GM21447 (cell line): ENCODE data around the gene EPN3.

Source experiments
- ATAC-seq: cut with Tn5 transposase; IDR thresholded peaks from one replicate; pipeline ENCODE4 v1.9.1; 2021; ENCODE audit not compliant: unreplicated experiment

EPN3 gene

GRCh38 chr17:50586421-50587247, 54.1 kb downstream of the EPN3 start:
- ATAC-seq: no peak

DNA sequence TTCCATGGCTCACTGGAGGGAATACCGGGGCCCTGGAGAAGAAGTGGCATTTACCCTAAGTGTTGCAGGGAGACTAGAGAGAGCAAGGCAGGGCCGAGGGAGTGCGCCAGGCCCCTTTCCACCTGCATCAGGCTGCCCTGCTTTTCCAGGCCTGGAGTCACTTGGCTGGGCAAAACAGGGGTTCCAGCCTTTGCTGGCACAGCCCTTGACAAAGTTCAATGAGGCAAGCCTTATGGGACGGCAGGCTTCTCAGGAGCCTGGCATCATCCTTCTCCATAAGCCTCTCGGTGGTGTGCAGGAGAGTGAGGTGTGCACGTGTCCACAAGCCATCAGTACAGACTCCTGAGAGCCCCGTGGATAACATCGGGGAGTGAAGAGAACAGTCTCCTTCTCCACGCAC, 55.0 kb downstream of the EPN3 start:
- no peak for ATAC-seq

- no peak for ATAC-seq
Measured at GRCh38 chr17:50588391-50589049, 56.0 kb downstream of the EPN3 start.

DNA sequence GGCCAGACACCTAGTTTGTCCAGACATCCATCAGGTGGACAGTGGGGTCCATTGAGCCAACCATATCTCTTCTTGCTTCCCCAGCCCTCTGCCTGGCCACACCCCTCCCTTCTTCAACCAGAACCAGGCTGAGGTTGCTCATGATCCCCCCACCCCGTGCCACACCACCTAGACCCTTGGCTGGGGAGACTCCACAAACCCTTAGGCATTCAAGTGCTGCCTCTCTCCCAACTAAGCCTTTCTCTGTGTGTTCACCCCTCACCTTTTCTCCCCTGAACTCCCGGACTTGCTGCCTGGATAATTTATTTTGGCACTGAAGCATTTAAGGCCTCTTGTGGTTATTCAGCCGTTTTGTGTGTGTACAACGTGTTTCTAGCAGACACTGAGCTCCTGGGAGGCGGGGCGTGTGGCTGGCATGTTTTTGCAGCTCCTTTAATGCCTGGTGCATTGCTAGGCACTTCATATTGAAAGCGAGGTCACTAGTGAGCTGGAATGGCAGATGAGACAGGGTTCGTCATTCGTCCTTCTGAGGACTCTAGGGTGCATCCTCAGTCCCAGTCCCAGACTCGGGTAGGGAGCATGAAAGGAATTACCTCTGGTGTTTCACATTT, 56.7 kb downstream of the EPN3 start:
- no peak for ATAC-seq

DNA sequence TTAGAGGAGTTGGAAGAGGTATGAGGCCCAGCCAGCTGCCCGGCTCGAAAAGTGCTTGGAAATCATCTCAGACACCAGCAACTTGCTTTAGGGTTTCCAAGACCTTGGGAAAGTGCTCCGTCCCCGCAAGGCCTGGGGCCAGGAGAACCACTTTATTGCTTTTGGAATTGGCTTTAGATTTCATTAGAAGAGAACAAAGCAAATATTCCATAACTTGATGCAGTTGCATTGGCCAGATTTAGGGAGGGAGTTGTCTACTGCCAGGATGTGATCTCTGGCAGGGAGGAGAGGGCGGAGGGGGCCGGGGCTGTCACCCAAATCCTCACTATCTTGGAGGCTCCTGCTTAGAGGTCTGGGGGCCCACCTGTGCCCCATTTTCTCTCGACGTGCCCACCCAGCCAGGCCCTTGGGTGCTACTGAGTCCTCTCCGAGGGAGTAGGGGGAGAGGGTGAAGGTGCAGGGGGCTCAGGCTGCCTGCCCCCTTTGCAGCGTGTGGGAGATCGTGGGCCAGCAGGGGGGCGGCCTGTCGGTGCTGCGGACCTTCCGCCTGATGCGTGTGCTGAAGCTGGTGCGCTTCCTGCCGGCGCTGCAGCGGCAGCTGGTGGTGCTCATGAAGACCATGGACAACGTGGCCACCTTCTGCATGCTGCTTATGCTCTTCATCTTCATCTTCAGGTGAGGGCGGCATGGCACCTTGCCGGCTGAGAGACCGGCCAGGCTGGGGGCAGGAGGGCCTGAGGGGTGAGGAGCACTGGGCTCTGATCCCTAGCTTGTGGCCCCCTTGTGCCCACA, 58.6 kb downstream of the EPN3 start:
- ATAC-seq: no peak

DNA sequence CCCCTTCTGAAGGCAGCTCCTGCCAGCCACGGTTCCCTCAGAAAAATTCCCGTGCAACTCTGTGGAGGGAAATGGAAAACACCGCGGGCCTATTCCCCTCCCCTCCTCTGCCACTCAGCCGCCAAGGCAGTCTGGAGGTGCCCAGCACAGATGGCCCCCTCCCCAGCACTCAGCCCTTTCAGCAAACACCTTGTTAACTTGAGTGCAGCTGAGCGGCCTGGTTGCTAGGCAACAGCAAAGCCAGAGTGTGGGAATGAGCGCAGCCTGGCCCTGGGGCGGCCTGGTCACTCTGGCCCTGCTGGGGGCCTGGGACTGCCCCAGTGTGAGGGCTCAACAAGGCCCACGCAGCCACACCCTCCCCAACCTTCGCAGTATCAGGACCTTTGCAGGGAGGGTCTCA, 60.8 kb downstream of the EPN3 start:
- no peak for ATAC-seq
